K562 (cell line): Measurements from ENCODE around the gene RAB6A.

Experiments
- BHLHE40 ChIP-seq: IDR thresholded peaks from 2 replicates; pipeline ENCODE4 v1.6.1; 2011; ENCODE audit warnings: low read length, improper control_type of control experiment
- MCM7 ChIP-seq, 2 experiments: fragments of 450-650 bp; IDR thresholded peaks; 2 replicates each; pipeline ENCODE4 v1.6.1; 2016 to 2018
- MXI1 ChIP-seq: IDR thresholded peaks from 2 replicates; pipeline ENCODE4 v1.6.1; 2011; ENCODE audit warnings: low read depth, mild to moderate bottlenecking, improper control_type of control experiment, low read length
- MYC ChIP-seq, 2 experiments: fragments of 250-450 bp in 1 of 2; sonication (Bioruptor Pico) in 1 of 2; IDR thresholded peaks; 2 replicates each; pipeline versions ENCODE4 v1.5.1 to v1.6.1; 2012 to 2021; ENCODE audit warnings: low read depth in 2 of 2, borderline replicate concordance in 1 of 2, improper control_type of control experiment in 1 of 2, low read length in 1 of 2, mild to moderate bottlenecking in 1 of 2, moderate library complexity in 1 of 2
- PTBP1 ChIP-seq: fragments of 200-400 bp; formaldehyde crosslinking; IDR thresholded peaks from 2 replicates; pipeline ENCODE4 v1.6.1; 2017; ENCODE audit warnings: low read depth, low read length
- RBM39 ChIP-seq: fragments of 200-400 bp; formaldehyde crosslinking; optimal IDR thresholded peaks from 2 replicates; pipeline ENCODE3; 2018; ENCODE audit warnings: low read depth, low read length
- XRCC3 ChIP-seq: fragments of 450-650 bp; IDR thresholded peaks from 2 replicates; pipeline ENCODE4 v1.6.1; 2017; ENCODE audit warnings: mild to moderate bottlenecking, moderate library complexity
- ZEB2 ChIP-seq: fragments of 450-650 bp; IDR thresholded peaks from 2 replicates; pipeline ENCODE4 v1.6.1; 2016
- ZKSCAN8 ChIP-seq: fragments of 200-800 bp; sonication (Bioruptor generic); IDR thresholded peaks from 2 replicates; pipeline ENCODE4 v1.6.1; 2016; ENCODE audit warnings: missing genetic modification characterization, missing compliant biosample characterization
- ZNF347 ChIP-seq: fragments of 450-650 bp; formaldehyde crosslinking; IDR thresholded peaks from 2 replicates; pipeline ENCODE4 v1.4.0; 2020; ENCODE audit warnings: low read depth, mild to moderate bottlenecking, moderate library complexity
- TF ChIP-seq, protein P1 (sequence below), 3 experiments: IDR thresholded peaks in 2 of 3; conservative IDR thresholded peaks in 1 of 3; 2 replicates each; pipeline ENCODE4 v1.5.1; 2011 to 2012; ENCODE audit warnings: low read length in 3 of 3, mild to moderate bottlenecking in 3 of 3, control low read depth in 2 of 3, improper control_type of control experiment in 1 of 3, inconsistent platforms in 1 of 3, low read depth in 1 of 3, mixed read lengths in 1 of 3, moderate library complexity in 1 of 3; ENCODE audit not compliant: insufficient read depth in 2 of 3
- TF ChIP-seq, protein P2 (sequence below): sonication (generic); formaldehyde crosslinking; IDR thresholded peaks from 2 replicates; pipeline ENCODE4 v1.4.0; 2020; ENCODE audit warnings: mild to moderate bottlenecking, missing genetic modification reagents

DNA sequence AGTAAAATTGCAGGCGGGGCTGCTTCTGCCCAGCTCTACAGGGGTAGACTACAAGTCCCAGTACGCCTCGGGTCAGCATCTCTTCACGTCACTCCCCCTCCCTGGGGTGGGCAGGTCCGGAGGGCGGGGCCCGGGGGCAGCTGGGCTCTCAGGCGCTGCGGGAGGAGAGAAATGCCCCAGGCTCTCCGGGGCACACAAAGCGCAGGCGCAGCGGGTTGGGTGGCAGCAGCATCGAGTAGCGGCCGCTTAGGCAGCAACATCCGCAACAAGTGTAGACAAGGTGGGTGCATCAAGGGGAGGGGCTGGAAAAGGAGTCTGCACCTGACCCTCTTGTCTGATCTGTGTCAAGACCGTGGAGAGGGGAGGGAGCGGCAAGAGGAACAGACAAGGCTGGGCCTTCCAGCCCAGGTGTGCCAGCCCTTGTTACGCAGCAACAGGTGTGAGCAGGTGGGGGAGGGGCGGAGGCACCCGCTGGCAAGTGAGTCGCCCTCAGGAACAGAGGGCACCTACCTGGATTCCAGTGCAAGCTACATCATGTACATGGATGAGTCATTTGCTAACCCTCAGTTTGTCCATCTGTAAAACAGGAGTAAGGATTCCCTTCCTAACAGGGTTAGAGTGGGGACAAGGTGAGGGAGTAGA, 113.3 kb downstream of the RAB6A start:
- TF ChIP-seq, protein P1, sequence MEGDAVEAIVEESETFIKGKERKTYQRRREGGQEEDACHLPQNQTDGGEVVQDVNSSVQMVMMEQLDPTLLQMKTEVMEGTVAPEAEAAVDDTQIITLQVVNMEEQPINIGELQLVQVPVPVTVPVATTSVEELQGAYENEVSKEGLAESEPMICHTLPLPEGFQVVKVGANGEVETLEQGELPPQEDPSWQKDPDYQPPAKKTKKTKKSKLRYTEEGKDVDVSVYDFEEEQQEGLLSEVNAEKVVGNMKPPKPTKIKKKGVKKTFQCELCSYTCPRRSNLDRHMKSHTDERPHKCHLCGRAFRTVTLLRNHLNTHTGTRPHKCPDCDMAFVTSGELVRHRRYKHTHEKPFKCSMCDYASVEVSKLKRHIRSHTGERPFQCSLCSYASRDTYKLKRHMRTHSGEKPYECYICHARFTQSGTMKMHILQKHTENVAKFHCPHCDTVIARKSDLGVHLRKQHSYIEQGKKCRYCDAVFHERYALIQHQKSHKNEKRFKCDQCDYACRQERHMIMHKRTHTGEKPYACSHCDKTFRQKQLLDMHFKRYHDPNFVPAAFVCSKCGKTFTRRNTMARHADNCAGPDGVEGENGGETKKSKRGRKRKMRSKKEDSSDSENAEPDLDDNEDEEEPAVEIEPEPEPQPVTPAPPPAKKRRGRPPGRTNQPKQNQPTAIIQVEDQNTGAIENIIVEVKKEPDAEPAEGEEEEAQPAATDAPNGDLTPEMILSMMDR (IDR thresholded peaks at IDR 0.05 in 2 of 3, conservative IDR thresholded peaks at IDR 0.05 in 1 of 3; ENCODE audit: insufficient read depth in 2 of 3, low read depth in 1 of 3, low read length in 3 of 3): no peak
- TF ChIP-seq ZKSCAN8 (CRISPR knock-in tag) (no peak), BHLHE40 (no peak), RBM39 (no peak), MYC (IDR thresholded peaks at IDR 0.05; ENCODE audit: low read depth, low read length) (no peak), MYC (CRISPR knock-in tag; IDR thresholded peaks at IDR 0.05; ENCODE audit: borderline replicate concordance, low read depth) (no peak), ZEB2 (peak; percentile 32; the same call in 1 of the 2 replicates), MXI1 (no peak), XRCC3 (no peak), ZNF347 (CRISPR knock-in tag) (no peak), MCM7 (IDR thresholded peaks at IDR 0.05) (no peak), PTBP1 (no peak)
- TF ChIP-seq, protein P2, sequence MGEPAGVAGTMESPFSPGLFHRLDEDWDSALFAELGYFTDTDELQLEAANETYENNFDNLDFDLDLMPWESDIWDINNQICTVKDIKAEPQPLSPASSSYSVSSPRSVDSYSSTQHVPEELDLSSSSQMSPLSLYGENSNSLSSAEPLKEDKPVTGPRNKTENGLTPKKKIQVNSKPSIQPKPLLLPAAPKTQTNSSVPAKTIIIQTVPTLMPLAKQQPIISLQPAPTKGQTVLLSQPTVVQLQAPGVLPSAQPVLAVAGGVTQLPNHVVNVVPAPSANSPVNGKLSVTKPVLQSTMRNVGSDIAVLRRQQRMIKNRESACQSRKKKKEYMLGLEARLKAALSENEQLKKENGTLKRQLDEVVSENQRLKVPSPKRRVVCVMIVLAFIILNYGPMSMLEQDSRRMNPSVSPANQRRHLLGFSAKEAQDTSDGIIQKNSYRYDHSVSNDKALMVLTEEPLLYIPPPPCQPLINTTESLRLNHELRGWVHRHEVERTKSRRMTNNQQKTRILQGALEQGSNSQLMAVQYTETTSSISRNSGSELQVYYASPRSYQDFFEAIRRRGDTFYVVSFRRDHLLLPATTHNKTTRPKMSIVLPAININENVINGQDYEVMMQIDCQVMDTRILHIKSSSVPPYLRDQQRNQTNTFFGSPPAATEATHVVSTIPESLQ (CRISPR knock-in tag): no peak
